IPS DF 4.7 (cell line): ENCODE data around the gene MTUS2.
"Not testable (repeated sequence)": the region's sequence is repeated elsewhere in the genome, so short reads cannot be mapped to it uniquely, and the experiment has no call there.

Experiments used
- DNase-seq: peaks from one replicate; pipeline ENCODE4 v3.0.0-alpha.2; 2013; ENCODE audit warnings: low spot score; ENCODE audit errors: extremely low read depth

MTUS2 gene

GRCh38 chr13:29384466-29384865 lies 564.3 kb downstream of the MTUS2 start:
- no peak for DNase-seq

- no peak for DNase-seq
These were observed 564.7 kb downstream of the MTUS2 start for GRCh38 chr13:29384871-29385270.

DNA sequence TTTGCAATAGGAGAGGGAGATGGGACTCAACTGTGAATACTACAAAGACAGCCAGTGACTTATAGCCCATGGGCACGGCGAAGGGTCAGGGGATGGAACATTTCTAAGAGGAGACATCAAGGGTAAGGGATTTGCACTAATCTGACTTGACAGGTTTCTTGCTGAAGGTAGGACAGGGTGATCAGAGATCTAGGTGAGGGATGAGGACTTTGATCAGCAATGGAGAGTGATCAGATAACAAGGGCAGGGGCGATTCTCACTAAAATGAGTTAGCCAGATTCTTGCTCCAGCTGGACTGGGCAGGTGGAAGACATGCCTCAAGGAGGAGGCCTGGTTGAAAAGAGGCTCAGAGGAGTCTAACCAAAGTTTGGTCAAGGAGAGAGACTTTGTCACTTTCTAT lies 566.1 kb downstream of the MTUS2 start:
- no peak for DNase-seq

DNA sequence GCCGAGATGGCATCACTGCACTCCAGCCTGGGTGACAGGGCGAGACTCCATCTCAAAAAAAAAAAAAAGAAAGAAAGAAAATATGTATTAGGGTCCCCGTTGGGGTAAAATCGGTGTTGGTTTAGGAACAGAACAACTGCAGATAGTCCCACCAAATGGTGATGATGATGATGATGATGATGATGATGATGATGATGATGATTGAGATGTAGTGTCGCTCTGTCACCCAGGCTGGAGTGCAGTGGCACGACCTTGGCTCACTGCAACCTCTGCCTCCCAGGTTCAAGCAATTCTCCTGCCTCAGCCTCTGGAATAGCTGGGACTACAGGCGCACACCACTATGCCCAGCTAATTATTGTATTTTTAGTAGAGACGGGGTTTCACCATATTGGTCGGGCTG lies 570.5 kb downstream of the MTUS2 start:
- DNase-seq = not testable (repeated sequence)

- no peak for DNase-seq
These were observed 576.3 kb downstream of the MTUS2 start for GRCh38 chr13:29396446-29396845.

GRCh38 chr13:29397265-29397664 lies 577.1 kb downstream of the MTUS2 start:
- no peak for DNase-seq

- no peak for DNase-seq
These were observed 582.1 kb downstream of the MTUS2 start for GRCh38 chr13:29402166-29402636.

DNA sequence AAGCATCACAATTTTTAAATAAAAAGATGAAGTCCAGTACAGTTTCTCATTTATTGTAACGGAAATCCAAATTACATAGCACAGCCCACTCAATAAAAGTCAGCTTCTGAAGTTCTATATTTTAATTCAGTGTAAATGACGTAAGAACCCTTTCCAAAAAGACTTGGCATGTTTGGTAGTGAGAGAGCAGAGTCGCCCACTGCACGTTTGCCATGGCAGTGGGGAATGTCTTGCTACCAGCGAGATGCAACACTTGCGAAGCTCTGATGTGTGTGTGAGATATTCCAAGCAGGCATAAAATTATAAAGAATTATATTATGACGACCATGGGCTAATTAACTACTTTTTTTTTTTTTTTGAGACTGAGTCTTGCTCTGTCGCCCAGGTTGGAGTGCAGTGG lies 585.3 kb downstream of the MTUS2 start:
- DNase-seq = no peak

DNA sequence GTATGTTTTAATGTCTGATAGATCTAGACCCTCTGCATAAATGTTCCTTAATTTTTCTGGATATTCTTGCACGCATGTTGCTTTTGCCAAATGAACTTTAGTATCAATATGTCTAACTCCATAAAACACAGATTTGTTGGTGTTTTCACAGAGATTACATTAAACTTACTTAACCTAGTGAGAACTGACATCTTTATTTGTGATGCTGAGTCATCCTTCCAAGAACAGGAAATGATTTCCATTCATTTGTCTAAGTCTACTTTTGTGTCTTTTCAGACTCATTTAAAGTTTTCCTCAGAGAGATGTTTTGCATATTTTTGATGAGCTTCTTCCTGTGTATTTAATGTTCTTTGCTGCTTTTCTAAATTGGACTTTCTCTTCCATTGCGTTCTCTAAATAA lies 591.3 kb downstream of the MTUS2 start:
- DNase-seq = no peak

DNA sequence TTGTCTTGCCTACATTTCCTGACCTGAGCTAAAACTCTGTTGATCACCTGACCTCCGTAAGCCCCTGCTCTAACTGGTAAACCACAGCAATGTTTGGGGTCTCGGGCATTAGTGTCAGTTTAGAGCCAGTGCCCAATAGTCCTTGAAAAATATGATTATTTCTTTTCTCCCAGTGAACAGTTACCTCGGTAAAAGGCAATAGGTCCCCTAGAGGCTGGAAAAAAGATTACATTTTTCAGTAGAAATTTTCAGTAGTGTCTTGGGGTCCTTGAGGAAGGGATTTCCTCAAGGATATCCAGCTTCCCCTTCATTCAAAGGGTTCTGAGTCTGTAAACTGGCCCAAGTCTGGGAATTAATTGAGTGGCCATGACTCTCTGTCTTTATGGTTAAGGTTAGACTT lies 597.9 kb downstream of the MTUS2 start:
- no peak for DNase-seq

DNA sequence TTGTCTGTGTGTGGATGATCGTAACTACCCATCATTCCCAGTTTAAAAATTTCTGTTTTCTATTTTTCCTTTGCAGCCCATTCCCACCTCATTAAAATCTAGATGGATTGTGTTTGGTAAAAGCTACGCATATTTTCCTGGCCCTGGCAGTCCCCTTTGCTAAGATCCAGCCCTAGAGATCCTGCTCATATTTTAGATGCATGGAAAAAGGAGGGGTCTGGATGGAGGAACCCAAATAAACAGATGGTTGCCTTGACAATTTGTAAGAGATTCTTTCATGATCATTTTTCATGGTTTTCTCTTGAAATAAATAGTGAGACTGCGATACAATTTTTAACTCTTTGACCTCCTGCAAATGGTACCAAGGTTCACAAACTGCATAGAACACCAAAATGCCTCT lies 601.0 kb downstream of the MTUS2 start:
- no peak for DNase-seq

GRCh38 chr13:29422015-29422414 lies 601.9 kb downstream of the MTUS2 start:
- DNase-seq = no peak

DNA sequence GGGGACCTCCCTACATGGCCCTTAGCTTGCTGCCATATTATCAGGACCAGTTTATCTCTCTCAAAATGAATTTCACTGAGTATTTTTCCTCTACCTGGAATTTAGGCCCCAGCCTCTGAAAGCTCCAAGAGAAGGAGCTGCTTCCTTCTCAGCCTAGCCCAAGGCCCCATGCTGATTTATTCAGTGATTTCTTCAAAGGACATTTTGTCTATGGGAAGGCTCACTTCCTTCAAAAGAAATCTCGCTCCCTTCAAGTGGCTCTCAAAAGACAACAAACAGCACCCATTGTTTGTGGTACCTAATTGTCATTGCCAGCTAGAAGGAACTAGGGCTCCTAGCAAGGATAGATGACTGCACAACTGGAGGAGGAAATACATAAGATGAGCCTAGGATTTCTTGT lies 602.9 kb downstream of the MTUS2 start:
- no peak for DNase-seq

DNA sequence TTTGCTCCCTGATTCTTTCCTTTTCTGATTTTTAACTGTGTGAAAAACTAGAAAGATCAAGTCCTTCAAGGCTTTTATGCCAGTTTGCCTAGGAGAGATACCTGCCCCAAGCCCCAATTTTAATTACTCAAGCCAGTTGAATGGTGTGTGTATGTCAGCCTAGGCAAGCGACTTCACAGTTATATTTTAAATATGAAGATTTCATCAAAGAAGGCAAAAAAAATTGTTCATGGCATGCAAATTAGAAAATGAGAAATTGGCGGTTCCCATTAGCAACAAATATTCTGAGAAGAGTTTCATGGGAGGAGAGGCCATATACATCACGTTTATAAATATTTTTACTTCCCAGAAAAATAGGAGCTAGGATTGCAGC lies 607.8 kb downstream of the MTUS2 start:
- DNase-seq = no peak

DNA sequence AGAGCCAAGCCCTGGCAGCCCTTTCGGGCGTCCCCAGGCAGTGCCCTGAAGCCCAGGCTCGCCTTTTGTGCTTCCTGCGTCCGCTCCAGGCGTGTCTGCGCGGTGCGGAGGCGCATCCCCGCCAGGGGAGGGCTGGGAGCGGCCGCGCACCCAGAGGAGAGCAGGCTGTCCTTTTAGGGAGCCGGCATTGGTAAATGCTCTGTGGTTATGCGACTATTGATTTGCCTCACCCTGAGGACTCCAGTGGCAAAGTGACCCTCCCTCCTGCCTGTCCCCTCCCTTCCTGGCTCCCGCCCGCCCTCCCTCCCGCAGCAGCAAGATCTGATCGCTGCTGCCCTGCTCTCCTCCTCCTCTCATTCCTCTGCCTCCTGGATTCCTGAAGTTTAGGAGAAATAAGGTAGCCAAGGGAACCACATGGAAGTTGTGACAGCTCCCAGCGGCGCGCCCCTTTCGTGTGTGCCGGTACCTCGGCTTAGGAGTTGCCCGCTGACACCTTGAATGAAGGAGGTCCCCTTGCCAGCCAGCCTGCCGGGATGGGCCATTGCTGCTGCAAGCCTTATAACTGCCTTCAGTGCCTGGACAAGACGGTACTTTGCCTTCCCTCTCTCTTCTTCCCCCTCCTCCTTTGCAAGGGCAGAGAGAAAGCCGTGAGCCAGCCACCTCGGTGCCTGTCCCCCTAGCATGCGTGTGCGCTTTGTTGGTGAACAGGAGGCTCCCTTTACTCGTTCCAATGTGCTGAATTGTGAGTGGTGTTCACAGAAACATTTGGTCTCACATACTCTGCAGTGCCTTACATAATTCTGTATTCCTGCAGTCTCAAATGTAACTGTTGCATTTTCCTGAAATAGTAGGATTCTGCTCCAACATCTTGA lies 608.4 kb downstream of the MTUS2 start:
- no peak for DNase-seq

DNA sequence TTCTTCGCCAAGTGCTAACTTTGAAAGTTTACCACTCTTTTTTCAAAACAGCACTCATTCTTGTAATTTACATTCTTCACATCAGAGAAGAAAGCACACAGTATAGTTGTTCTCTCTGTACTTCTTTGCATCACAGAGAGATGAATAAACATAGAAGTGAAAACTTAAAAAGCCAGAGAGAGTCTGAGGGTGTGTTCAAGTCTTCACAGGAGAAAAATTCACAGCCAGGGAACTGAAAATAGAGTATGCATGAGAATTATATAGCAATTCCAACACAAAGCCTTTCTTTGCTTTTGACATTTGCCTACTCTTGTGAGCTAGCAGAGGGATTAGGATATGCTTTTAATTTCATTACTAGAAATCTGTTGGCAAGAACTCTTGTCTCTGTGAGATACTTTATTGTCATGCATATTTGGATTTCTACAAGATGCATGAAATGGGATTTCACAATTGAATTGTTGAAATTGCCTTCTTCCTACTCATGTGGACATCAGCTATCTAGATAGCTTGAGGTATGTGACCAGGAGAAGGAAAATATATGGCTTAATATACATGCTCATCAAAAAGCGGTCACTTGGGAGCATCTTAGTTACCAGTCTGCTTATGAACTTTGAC lies 609.3 kb downstream of the MTUS2 start:
- no peak for DNase-seq

DNA sequence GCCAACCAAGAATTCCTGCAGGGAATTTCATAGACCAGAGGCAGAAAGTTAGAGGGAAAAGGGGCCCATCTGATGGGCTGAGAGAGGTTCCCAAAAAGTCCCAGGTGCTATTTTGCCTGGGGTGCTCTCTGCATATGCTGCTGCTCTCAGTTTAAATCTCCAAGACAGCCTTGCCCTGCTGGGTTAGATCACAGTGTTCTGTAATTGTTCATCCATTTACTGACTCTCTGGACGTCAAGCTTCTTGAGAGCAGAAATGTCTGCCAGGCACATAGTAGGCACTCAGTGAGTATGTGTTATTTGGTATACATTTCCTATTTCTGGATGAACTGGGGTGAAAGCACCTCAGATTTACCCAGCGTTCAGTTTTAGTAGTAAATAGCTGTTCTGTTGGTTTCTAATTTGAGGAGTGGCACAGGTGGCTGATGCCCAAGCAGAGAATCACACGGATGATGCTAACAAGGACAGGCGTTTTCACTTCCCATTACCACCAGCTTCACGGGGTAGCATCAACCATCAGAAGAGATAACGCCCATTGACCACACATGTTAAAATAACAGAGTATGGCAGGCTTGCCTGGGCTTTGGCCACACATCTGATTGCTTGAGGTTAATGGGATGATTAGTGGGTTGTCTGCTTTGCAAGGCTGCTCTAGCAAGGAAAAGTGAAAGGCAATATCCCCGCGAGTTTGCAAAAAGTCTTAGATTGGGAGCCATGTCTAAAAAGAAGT lies 614.2 kb downstream of the MTUS2 start:
- DNase-seq = no peak

DNA sequence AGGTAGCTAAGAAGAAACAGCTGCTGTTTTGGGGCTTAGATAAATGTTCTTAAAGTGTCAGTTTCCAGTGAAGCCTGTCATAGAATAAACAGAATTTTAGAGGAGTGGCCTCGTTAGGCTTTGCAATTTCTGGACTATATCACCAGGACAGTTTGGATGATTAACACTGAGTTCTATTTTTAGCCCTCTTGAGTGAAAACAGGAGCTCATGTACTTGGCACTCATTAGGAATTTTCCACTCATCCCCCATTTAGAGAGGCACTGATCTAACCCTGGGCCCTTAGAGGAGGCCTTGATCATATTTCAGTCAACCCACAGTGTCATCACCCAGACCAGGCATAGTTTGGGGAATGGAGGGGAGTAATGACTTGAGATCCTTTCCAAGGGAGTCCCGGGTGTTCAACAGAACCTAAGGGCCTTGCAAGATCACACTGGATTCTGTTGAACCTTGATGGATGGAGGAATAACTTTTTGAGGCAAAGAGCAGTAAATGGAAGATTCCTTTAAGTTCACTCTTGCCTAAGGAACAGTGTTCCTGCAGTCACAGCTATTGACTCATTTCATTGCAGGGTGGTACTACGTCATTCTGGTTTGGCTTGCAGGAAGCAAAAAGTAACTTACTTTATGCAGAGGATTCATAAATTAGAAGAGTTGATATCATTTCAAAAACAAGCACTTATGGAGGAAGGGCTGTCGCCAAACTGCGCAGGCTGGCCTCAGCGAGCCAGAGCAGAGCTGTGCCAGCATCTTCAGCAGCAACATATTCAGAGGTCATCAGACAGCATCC lies 615.2 kb downstream of the MTUS2 start:
- no peak for DNase-seq

GRCh38 chr13:29436291-29436690 lies 616.2 kb downstream of the MTUS2 start:
- no peak for DNase-seq

GRCh38 chr13:29436721-29437280 lies 616.7 kb downstream of the MTUS2 start:
- no peak for DNase-seq

- DNase-seq = no peak
These were observed 618.6 kb downstream of the MTUS2 start for GRCh38 chr13:29438769-29439168.
